ENCODE data around the gene DOCK11.
"Not testable (repeated sequence)": the region's sequence is repeated elsewhere in the genome, so short reads cannot be mapped to it uniquely, and the experiment has no call there.

DNA sequence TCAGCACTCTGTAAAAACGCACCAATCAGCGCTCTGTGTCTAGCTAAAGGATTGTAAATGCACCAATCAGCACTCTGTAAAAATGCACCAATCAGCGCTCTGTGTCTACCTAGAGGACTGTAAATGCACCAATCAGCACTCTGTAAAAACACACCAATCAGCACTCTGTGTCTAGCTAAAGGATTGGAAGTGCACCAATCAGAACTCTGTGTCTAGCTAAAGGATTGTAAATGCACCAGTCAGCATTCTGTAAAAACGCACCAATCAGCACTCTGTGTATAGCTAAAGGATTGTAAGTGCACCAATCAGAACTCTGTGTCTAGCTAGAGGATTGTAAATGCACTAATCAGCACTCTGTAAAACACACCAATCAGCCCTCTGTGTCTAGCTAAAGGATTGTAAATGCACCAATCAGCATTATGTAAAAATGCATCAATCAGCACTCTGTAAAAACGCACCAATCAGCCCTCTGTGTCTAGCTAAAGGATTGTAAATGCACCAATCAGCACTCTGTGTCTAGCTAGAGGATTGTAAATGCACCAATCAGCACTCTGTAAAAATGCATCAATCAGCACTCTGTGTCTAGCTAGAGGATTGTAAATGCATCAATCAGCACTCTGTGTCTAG, 24.8 kb upstream of the DOCK11 start:
- TF ChIP-seq EZH2 (IDR thresholded peaks at IDR 0.05; ENCODE audit: borderline replicate concordance, control insufficient read depth, low read depth, low read length); YY1 (IDR thresholded peaks at IDR 0.05; ENCODE audit: low read depth, low read length); POLR2A (IDR thresholded peaks at IDR 0.05; ENCODE audit: low read depth, low read length); CHD2 (IDR thresholded peaks at IDR 0.05; ENCODE audit: borderline replicate concordance, low read depth, low read length); ZNF207 (IDR thresholded peaks at IDR 0.05; ENCODE audit: borderline replicate concordance); SMC3 (IDR thresholded peaks at IDR 0.05; ENCODE audit: borderline replicate concordance, low read length); SRF (IDR thresholded peaks at IDR 0.05; ENCODE audit: low read depth in 2 of 2, low read length in 2 of 2); SUZ12 (IDR thresholded peaks at IDR 0.05; ENCODE audit: unreplicated experiment); RBBP5 (conservative IDR thresholded peaks at IDR 0.05): not testable (repeated sequence)
- TF ChIP-seq, protein P1, sequence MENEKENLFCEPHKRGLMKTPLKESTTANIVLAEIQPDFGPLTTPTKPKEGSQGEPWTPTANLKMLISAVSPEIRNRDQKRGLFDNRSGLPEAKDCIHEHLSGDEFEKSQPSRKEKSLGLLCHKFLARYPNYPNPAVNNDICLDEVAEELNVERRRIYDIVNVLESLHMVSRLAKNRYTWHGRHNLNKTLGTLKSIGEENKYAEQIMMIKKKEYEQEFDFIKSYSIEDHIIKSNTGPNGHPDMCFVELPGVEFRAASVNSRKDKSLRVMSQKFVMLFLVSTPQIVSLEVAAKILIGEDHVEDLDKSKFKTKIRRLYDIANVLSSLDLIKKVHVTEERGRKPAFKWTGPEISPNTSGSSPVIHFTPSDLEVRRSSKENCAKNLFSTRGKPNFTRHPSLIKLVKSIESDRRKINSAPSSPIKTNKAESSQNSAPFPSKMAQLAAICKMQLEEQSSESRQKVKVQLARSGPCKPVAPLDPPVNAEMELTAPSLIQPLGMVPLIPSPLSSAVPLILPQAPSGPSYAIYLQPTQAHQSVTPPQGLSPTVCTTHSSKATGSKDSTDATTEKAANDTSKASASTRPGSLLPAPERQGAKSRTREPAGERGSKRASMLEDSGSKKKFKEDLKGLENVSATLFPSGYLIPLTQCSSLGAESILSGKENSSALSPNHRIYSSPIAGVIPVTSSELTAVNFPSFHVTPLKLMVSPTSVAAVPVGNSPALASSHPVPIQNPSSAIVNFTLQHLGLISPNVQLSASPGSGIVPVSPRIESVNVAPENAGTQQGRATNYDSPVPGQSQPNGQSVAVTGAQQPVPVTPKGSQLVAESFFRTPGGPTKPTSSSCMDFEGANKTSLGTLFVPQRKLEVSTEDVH (IDR thresholded peaks at IDR 0.05; ENCODE audit: low read depth, partially characterized antibody): not testable (repeated sequence)
